CD4-positive, alpha-beta T cell treated with Interleukin-15 for 1 hour (primary cell): ENCODE data around the gene C2orf78.
A peak's percentile ranks its signal among the peaks of the same experiment; 100 is the strongest.
"Not testable (repeated sequence)": the region's sequence is repeated elsewhere in the genome, so short reads cannot be mapped to it uniquely, and the experiment has no call there.

Experiments
- DNase-seq: peaks from one replicate; pipeline ENCODE4 v3.0.0-alpha.2; 2020

C2orf78 gene

DNA sequence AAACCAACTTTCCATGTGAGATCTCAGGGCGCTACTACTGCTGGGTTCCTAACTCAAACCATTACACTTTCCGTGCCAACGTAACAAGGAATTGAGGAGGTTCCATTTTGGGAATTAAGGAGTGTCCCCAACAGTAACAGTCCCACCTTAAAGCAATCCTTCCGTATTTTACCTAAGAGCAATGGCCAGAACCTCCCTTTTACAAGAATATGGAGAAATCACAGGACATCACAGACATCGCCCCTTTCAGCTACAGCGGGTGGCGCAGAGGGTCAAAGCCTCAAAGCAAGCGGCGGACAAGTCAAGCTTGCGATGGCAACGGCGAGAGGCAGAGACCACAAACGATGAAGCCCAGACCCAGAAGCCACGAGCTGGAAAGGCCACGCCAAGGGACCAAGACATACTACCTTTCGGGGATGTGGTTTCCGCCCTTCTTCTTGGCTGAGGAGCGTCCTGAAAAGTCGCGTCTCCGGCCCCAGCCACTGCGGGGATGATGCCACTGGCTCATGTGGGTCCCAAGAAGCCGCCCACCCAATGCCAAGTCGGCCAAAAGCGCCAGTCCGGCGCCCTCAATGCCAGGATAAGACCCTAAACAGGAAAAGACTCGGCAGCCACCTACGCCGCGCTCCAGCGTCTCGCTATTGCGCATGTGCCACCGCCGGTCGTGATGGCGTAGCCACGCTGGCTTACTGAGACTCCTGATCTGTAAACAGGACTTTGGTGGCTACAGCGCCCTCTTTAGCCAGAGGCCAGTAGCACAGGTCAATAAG lies 4.3 kb upstream of the C2orf78 start, which contains the start of gene DUSP11:
Gene DUSP11, minus strand, starts transcription at position 637 of the 770 bp plus-strand sequence. Its CDS starts 129 bp downstream, at position 508.
- peak; percentile 96 for DNase-seq

DNA sequence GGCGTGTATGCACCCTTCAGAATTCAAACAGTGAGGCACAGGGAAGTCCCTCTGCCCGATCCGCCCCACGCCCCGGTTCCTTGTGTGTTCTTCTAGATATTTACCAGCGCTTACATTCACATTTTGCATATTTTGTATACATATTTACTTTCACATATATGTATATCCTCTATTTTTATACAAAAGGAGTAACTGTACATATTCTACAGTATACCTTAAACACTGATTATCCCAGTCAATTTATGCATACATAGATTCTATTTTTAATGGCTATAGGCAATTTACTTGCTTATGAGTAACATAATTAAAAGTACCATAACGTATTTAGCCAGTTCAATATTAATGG lies 3.8 kb upstream of the C2orf78 start:
- DNase-seq = no peak

DNA sequence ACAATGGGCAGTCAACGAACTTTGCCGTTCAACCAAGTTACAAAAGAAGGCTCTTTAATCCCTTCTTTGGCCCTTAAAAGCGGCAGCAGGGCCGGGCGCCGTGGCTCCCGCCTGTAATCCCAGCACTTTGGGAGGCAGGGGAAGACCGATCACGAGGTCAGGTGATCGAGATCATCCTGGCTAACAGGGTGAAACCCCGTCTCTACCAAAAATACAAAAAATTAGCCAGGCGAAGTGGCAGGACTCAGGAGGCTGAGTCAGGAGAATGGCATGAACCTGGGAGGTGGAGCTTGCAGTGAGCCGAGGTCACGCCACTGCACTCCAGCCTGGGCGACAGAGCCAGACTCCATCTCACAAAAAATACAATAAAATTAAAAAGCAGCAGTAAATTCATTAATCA lies 581 bp upstream of the C2orf78 start:
- DNase-seq = not testable (repeated sequence)

DNA sequence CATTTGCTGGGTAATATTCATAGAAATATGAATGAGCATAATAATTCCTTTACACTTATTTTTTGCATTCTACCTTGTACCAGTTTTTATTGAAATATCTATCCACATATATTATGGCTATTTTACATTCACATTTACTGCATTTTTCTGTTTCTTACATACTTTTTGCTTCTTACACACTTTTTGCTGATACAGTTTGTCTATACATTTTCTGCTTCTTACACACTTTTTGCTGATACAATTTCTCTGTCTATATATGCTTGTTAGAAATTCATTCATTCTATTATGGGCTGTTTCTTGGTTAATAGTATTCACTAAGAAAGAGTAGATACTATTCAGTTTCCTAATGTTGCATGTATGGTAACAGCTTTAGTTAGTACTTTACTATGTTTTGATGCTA lies 27.9 kb downstream of the C2orf78 start:
- DNase-seq = no peak

DNA sequence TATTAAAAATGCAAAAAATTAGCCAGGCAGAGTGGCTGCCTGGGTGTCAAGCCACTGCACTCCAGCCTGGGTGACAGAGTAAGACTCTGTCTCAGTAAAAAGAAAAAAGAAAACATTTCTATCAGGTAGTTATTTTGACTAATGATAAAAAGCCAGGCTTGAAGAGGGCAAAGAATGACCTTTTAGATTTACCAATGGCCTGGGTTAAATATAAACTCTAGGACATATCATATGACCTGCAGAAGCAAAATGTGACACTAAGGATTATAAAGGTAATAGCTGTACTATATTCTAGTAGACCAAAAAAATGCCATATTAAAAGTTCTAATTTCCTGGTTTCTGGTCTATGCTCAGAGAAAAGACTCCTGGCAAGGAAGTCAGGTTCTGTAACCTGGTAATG lies 28.7 kb downstream of the C2orf78 start:
- DNase-seq = no peak

GRCh38 chr2:73818296-73818695 lies 34.3 kb downstream of the C2orf78 start:
- no peak for DNase-seq

GRCh38 chr2:73821227-73821626 lies 37.2 kb downstream of the C2orf78 start:
- DNase-seq = no peak

DNA sequence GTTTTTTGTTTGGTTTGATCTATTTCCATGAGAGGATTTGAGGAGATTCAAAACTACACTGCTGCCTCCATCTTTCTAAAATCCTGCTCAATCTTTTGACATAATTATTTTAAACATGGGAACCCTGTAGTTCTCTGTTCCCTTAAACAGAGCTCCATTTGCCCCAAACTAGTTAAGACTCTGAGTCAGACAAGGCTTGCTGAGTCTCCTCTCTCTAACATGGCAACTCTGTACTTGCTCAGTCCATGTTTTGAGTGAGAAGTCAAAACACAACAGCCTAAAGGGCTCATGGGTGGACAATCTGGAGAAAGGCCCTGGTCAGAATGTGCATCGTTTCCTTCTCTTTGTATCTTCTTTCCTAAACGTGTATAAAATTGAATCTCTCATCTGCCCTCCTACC lies 37.7 kb downstream of the C2orf78 start:
- no peak for DNase-seq

GRCh38 chr2:73822276-73822675 lies 38.3 kb downstream of the C2orf78 start:
- no peak for DNase-seq

DNA sequence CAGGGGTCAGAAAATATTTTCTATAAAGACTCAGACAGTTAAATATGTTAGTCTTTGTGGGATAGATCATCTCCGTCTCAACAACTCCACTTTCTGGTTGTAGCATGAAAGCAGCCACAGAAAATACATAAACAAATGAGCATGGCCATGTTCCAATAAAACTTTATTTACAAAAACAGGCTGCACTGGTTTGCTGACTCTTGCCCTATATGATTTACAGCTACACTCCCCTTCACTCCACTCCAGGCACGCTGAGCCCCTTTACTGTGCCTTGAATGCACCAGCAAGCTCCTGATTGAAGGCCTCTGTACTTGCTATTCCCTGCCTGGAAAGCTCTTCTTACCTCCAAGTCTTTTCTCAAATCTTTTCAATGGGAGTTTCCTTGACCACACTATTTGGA lies 39.0 kb downstream of the C2orf78 start:
- DNase-seq = no peak

DNA sequence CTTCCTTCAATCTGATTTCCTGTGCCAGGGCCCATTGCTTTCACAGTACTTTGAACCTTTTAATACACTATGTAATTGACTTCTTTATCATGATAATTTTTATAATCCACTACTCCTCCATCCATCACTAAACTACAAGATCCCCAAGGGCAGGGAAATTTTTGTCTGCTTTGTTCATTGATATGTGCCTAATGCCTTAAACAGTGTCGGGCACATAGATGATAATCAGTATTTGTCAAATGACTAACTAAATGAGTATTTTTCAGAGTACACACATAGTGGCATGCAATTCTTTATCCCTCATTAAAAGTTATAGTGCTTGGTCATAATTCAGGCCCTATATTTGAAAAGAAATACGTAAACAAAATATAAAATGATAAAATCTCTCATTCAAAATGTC lies 39.4 kb downstream of the C2orf78 start:
- no peak for DNase-seq

DNA sequence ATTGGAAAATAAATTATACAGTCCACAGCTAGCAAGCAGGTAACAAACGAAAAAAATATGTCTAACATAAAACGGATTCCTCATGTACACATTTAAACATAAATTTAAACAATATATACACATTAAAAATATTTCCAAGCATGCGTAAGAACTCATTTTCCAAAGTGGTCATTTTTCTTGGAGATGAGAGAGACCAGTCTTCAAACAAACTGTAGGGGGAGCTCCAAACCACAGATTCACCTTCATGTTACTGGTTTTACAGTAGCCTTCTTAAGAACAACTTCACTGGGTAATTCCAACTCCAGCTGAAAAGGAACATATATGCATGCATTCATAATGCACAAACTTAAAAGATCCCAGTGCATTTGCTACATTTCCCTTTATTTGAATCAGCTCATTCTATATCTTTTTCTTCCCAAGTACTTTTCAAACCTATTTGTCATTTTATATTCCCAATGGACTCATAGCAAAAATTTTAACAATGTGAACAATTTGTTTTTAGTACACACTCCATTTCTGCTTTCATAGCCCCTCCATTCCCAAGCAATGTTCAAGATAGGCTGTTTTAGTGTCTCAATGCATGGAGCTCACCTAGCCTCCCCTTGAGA lies 40.0 kb downstream of the C2orf78 start:
- no peak for DNase-seq

- DNase-seq = no peak
Measured at GRCh38 chr2:73825408-73825807, 41.4 kb downstream of the C2orf78 start.

DNA sequence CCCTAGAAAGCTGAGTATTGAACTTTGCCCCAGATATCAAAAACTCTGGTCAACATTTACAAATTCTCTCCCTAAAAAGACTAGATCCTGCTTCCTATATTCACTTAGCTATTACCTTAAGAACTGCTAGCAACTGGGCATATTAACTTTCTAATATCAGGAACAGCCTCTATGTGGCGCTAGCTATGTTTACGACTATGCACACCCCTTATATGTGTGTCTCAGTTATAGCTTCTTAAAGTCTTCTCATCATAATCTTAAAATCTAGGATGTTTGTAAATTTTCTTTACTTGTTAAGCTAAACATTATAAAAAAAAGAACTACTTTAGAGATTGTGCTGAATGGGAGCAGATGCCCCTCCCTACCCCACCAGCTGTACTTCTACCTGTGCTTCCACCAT lies 43.0 kb downstream of the C2orf78 start:
- DNase-seq = no peak

DNA sequence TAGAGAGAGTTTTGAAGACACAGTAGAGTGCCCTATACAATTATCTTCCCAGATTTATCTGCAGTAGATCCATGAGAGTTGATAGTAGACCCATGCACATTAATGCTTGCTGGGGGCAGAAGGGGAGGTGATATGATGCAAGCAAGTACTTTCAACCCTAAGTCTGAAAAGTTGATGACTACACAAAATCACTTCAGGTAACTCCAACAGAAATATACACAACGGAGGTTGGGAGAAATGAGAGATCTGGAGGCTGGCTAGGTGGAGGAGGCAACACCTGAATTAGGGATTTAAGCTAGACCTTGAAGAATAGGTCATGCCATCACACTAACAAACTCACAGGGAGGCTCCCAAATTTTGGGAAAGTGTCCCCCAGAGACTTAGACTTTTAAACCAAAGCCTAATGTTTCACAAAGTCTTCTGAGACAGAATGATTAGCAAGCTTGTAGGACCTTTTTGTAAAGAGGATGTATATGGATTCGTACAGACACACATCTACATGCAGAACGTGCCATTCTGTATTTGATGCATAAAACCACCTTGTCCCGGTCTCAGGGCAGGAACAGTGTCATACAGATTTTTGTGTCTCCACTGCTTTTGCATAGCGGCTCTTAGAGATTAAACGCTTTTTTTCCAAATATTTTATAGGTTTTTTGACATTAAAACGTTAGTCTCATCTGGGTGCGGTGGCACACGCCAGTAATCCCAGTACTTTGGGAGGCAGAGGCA lies 43.8 kb downstream of the C2orf78 start:
- no peak for DNase-seq

GRCh38 chr2:73828389-73828817 lies 44.4 kb downstream of the C2orf78 start:
- no peak for DNase-seq

- peak; percentile 93 for DNase-seq
Measured at GRCh38 chr2:73828818-73829570, 45.0 kb downstream of the C2orf78 start, which contains the start of gene STAMBP. TSS of gene STAMBP (plus strand) at chr2:73828961. CDS start at chr2:73830857, 1,896 bp downstream.

DNA sequence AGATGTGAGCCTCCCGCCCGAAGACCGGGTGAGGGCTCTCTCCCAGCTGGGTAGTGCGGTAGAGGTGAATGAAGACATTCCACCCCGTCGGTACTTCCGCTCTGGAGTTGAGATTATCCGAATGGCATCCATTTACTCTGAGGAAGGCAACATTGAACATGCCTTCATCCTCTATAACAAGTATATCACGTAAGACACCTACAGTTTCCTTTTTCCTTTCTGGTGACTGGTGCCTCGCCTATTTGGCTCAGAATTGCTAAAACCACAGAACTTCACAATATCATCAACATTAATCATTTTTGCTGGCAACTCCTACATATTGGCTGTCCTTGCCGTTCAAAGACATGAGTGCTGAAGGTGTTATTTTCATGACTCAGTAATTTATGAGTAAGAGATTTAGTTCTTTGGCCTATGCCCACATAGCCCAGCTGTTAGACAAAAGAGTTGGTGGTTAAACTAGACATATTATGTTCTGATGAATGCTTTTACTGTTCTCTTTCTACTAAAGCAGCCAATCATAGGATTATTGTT lies 47.0 kb downstream of the C2orf78 start:
- DNase-seq = no peak

DNA sequence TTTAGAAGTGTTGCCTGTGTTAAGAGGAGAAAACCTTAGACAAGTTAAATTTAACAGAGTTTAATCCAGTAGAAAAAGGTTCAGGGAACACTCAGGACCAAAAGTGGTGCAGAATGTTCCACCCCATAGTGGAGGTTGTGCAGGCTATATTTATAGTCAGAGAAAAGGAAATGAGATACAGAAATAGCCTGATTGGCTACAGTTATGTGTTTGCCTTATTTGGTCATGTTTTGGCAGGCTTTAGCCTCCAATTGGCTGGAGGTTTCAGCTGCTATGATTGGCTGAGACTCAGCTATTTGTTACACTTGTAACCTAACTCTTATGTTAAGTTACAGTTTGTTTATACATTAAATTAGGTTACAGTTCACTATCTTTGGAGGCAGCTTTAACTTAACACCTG lies 48.9 kb downstream of the C2orf78 start:
- DNase-seq = no peak

GRCh38 chr2:73836141-73836943 lies 52.4 kb downstream of the C2orf78 start:
- no peak for DNase-seq

- DNase-seq = no peak
Measured at GRCh38 chr2:73837847-73838585, 54.0 kb downstream of the C2orf78 start.
